DMS114 treated with DMSO at 0.1 percent for 48 hours (cell line): ENCODE data around the gene HDAC4.

Experiments
- DNase-seq: peaks from one replicate; lab custom pipeline; 2025; ENCODE audit not compliant: unreplicated experiment; lab: John Stamatoyannopoulos, UW

The HDAC4 gene

DNA sequence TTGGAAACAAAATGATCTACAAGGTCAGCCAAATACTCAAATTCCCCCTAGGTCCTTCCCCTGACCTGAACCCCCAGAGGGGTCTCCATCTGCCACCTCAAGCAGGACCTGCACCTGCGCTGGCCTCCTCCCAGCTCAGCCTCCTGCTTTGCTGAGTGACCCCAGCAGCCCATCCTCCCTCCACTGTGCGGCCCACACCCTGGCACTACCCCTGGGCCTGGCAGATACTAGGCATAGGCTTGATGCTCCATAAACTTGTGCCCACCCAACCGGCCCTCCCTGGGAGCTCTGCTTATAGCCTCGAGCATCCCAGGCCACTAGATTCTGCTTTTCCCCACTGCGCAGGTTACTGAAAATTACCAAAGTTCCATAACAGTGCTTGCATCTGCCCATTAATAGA lies 156.2 kb downstream of the HDAC4 start:
- DNase-seq = no peak

GRCh38 chr2:239241431-239241960 lies 159.3 kb downstream of the HDAC4 start:
- no peak for DNase-seq

GRCh38 chr2:239240414-239240881 lies 160.4 kb downstream of the HDAC4 start:
- DNase-seq = no peak

GRCh38 chr2:239239607-239240413 lies 161.0 kb downstream of the HDAC4 start:
- DNase-seq = no peak

DNA sequence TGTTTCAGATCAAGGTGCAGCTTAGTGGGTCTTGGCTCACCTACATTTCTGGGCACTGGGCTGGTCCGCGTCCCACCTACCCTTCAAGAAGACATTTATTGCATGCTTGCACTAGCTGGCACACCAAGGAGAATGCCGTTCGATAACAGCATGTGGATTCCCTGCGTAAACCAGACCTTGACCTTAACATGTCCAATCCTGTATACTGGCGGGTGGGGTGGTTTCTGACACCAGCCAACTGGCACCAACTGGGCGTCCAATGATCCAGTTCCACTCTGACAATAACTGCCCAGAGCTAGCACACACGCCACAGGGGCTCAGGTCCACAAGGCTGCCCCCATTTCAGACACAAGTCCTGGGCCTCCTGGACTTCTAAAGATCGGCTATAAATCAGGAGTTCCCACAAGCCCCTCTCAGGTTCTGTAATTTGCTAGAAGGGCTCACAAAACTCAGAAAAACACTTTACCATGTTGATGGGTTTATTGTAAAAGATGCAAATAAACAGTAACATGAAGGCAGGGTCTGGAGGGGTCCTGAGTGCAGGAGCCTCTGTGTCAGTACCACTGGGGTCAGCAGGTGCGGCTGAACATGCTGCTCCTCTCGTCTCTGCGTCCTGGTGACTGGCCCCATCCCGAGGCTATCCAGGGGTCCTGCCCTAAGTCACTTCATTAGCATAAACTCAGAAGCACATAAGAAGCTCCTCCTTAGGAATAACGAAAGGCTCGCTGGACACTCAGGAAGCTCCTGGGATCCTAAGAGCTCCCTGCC lies 161.8 kb downstream of the HDAC4 start:
- DNase-seq = no peak

- DNase-seq = no peak
Observed at GRCh38 chr2:239238381-239238780, 162.4 kb downstream of the HDAC4 start.

- DNase-seq = no peak
Observed at GRCh38 chr2:239236808-239237205, 164.0 kb downstream of the HDAC4 start.

GRCh38 chr2:239236043-239236807 lies 164.6 kb downstream of the HDAC4 start:
- no peak for DNase-seq

GRCh38 chr2:239235311-239235710 lies 165.5 kb downstream of the HDAC4 start:
- DNase-seq = no peak

- no peak for DNase-seq
Observed at GRCh38 chr2:239234191-239235175, 166.3 kb downstream of the HDAC4 start.

- DNase-seq = no peak
Observed at GRCh38 chr2:239233576-239233975, 167.2 kb downstream of the HDAC4 start.

DNA sequence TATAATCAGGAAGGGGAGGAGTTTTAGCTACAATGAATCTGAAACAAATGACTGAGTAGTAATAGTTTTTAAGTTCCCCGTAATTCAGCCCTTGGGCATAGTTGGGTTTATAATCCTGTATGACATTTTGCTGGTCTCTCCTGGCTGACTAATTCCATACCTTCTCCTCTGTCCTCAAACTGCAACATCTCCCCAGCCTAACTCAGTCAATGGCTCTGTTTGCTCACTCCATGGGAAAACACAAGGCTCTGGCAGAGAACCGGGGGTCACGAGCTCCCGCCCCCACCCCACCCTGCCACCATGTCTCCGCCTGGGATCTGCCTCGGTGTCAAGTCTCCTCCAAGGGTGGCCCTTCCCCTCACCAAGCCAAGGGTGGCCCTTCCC lies 168.6 kb downstream of the HDAC4 start:
- no peak for DNase-seq

GRCh38 chr2:239231231-239232194 lies 169.3 kb downstream of the HDAC4 start:
- DNase-seq = no peak

- no peak for DNase-seq
Observed at GRCh38 chr2:239230318-239231052, 170.3 kb downstream of the HDAC4 start.

- DNase-seq = no peak
Observed at GRCh38 chr2:239229545-239230279, 171.1 kb downstream of the HDAC4 start.

DNA sequence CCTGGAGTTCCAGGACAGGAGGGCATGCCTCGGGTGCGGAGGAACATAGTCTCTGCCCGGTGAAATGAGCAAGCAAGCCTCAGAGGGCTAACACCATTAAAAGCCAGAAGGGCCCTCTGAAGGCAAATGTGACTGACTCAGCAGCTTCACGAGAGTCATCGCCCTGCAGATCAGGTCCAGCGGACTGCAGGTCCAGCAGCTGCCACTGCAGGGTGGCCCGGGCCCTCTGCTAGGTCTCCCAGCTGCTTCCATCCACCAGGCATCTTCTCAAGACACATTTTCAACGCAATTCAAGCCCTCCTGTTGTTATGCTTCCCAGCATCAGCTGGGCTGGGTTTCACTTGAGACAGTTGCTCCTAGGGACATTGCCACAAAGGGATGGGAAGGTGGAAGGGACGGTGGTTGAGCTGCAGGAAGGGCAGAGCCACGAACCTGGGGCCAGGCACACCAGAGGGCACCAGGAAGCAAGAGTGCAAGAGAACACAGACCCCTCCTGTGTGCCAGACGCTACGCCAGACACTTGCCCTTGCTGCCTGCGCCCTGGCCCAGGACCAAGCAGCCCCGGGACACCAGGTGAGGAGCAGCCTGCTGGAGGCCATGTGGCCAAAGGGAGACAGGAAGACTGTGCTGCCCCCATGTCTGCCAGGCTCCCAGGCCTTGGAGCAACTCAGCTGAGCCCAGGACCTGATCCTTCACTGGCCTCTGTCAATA lies 173.0 kb downstream of the HDAC4 start:
- no peak for DNase-seq
